Measurements from ENCODE around the gene B3GNT8. TPM values are rescaled to one million over a fixed set of nuclear protein-coding genes. Genes with fewer than 3 reads are reported as not detected.

The B3GNT8 gene
- total and polyA plus RNA-seq, 5 donors = 2.0 to 3.6 (median 3.4) TPM

DNA sequence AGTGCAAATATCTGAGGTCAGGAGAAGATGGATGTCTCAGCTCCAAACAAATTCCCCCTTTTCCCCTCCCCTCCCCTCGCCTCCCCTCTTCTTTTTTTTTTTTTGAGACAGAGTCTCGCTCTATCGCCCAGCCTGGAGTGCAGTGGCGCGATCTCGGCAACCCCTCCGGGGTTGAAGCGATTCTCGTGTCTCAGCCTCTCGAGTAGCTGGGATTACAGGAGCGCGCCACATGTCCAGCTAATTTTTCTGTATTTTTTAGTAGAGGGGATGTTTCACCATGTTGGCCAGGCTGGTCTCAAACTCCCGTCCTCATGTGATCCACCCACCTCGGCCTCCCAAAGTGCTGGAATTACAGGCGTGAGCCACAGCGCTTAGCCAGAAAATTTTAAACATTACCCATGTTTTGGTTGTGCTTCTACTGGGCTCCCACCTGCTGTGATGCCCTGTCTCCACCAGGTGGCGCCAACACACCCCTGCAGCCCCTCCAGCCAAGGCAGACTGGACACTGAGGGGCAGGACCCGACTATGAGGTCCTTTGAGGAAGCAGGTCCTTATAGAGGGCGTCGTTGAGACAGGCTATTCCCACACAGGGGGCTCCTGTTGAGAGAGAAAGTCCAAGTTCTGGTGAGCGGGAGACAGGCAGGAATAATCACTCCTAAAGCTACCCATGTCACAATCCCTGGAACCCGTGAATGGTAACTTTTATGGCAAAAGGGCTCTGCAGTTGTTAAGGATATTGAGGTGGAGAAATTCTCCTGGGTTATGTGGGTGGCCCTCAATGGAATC is 22.1 kb upstream of the B3GNT8 start:
- H3K27me3 ChIP-seq (ENCODE audit: control insufficient read depth, insufficient read depth) = no peaks in the 10 kb centered on the region
- ATAC-seq (peak; percentile 92), DNase-seq (peak; percentile 77 to 89 (median 88))
- H3K4me3 ChIP-seq (ENCODE audit: low read length) = peak overlapping the region; percentile 24
- H3K9me3 ChIP-seq (ENCODE audit: control insufficient read depth, low read length) = no peaks in the 10 kb centered on the region
- H3K4me1 ChIP-seq (ENCODE audit: control insufficient read depth, insufficient read depth, low read length) = no peaks in the 10 kb centered on the region
- 3% methylated on average over 22 of the region's 22 CpGs for WGBS
- H3K27ac ChIP-seq (ENCODE audit: low read length) = no peak overlapping the region
- intact Hi-C loops (cut with DNase I) = loop anchor here in 1 of 4 donors (5.0 kb wide), 1 partner anchor 113 kb away; no protein-coding TSS in a partner anchor

DNA sequence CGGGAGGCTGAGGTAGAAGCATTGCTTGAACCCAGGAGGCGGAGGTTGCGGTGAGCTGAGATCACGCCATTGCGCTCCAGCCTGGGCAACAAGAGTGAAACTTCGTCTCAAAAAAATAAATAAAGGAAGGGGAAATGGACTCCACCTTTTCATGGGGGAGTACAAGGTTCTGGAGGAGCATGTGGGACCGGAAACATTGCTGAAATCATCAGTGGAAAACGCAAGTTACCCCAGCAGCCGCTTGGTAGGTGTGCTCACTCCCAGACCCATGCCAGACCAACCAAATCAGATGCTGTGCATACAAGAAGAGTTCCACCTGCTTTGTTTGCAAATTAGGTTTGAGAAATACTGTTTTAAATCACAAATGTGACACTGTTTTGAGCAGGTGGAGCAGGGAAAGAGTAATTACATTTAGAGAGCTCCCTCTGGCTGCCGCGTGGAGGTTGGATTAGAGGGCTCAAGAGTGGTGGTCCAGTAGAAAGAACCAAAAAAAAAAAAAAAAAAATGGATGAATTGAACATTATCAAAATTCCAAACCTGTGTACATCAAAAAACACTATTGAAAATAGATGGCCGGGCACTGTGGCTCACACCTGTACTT is 20.7 kb upstream of the B3GNT8 start:
- no peaks in the 10 kb centered on the region for H3K4me1 ChIP-seq (ENCODE audit: control insufficient read depth, insufficient read depth, low read length)
- WGBS = 54% methylated on average over 12 of the region's 12 CpGs
- no peaks in the 10 kb centered on the region for H3K9me3 ChIP-seq (ENCODE audit: control insufficient read depth, low read length)
- ATAC-seq (peak; percentile 20 to 74), DNase-seq (no peak)
- peak overlapping the region; percentile 17 for H3K4me3 ChIP-seq (ENCODE audit: low read length)
- H3K27me3 ChIP-seq (ENCODE audit: control insufficient read depth, insufficient read depth) = no peaks in the 10 kb centered on the region
- no peak overlapping the region for H3K27ac ChIP-seq (ENCODE audit: low read length)
- intact Hi-C loops (cut with DNase I) = loop anchor here in 1 of 4 donors (5.0 kb wide), 1 partner anchor 114 kb away; no protein-coding TSS in a partner anchor

DNA sequence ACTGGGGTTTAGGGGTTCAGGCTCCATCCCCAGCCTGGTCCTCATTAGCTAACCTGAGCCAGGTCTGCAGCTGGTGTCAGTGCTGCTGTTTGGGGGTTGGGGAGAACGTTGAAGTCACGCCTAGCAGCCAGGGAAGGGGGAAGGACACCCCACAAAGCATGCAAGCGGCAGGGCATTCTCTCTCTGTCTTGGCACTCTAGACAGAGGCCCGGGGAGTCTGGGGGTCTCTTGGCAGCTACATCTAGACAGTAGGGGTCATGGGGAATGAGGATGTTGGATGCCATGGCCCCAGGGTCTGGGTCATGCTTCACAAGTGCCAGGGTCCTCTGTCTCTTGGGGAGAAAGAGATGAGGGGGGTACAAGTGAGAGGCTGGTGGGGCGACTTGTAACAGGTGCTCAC is 18.4 kb upstream of the B3GNT8 start:
- DNase-seq (no peak), ATAC-seq (no peak)
- no peaks in the 10 kb centered on the region for H3K27me3 ChIP-seq (ENCODE audit: control insufficient read depth, insufficient read depth)
- no peak overlapping the region for H3K4me3 ChIP-seq (ENCODE audit: low read length)
- H3K9me3 ChIP-seq (ENCODE audit: control insufficient read depth, low read length) = no peaks in the 10 kb centered on the region
- H3K4me1 ChIP-seq (ENCODE audit: control insufficient read depth, insufficient read depth, low read length) = no peaks in the 10 kb centered on the region
- no peak overlapping the region for H3K27ac ChIP-seq (ENCODE audit: low read length)
- intact Hi-C loops (cut with DNase I) = loop anchor here in 1 of 4 donors (5.0 kb wide), 1 partner anchor 117 kb away; no protein-coding TSS in a partner anchor
- WGBS = 63% methylated on average over 5 of the region's 5 CpGs

DNA sequence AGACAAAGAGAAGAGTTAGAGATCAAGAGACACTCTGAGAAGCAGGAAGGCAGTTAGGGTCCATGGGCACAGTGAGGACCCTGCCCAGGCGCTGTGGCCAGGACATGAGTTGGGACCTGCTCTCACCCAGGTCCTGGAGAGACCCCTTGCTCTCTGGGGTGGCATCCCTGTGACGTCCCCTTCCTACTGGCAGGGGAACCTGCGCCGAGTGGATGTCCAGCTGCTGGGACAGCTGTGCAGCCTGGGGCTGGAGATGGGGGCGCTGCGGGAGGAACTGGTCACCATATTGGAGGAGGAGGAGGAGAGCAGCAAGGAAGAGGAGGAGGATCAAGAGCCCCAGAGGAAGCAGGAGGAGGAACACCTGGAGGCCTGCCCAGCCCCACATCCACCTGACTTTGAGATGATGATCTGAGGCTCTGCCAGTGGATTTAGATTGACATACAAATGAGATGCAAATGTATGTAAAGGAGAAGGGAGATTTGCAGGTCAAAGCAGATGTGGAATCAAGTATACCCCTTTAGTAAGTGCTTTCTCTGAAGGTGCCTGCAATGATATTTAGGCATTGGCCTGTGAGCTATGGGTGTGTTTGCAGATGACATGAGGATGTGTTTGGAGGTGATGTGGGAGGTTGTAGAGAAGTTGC is 16.8 kb upstream of the B3GNT8 start:
- intact Hi-C loops (cut with DNase I) = no loop called here
- H3K27ac ChIP-seq (ENCODE audit: low read length) = no peak overlapping the region
- H3K4me3 ChIP-seq (ENCODE audit: low read length) = no peak overlapping the region
- 55% methylated on average over 6 of the region's 6 CpGs for WGBS
- DNase-seq (no peak), ATAC-seq (no peak)
- H3K9me3 ChIP-seq (ENCODE audit: control insufficient read depth, low read length) = no peaks in the 10 kb centered on the region
- no peaks in the 10 kb centered on the region for H3K4me1 ChIP-seq (ENCODE audit: control insufficient read depth, insufficient read depth, low read length)
- no peaks in the 10 kb centered on the region for H3K27me3 ChIP-seq (ENCODE audit: control insufficient read depth, insufficient read depth)

DNA sequence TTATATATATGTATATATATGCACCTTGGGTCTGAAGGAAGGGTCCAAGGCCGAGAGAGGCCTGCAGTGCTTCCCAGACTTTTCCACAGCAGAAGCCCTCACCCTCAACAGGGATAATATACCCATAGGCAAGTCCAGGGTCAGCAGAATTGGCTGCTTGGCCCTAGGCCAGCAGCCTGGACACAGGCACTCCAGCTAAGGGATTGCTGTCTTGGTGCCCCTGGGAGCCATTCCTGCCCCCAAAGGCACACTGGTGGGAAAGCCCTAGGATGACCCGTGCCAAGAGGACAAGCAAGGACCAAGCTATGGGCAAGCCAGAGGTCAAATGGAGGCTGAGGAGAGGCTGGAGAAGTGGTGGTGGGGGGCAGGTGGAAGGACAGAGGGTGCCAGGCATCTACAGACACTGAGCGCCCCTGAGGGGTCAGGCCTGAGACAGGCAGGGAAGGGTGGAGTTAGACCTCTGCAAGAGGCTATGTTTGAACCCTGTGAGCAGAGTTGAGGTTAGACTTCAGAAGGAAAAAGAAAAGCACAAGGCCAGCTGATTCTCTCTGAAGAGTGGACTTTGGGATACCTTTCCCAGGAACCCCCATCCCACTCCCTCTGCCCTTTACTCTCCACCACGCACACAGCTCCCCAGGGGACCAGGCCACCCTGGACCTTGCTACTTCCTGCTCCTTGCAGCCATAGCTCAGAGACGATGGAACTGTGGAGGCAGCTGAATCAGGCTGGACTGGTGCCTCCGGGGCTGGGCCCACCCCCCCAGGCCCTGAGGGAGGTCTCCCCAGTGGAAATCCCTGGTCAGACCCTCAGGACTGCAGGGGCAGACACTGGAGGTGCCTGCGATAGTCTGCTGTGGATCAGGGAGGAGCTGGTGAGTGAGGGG is 15.5 kb upstream of the B3GNT8 start, which contains the start of gene ERICH4:
Gene ERICH4 (plus strand): TSS at position 684 of the 883 bp plus-strand sequence. CDS start 14 bp downstream, at position 698.
- Histone ChIP-seq H3K27me3 (ENCODE audit: control insufficient read depth, insufficient read depth) (no peaks in the 10 kb centered on the region), H3K27ac (ENCODE audit: low read length) (no peak within 1 kb of the TSS), H3K4me1 (ENCODE audit: control insufficient read depth, insufficient read depth, low read length) (no peaks in the 10 kb centered on the region), H3K9me3 (ENCODE audit: control insufficient read depth, low read length) (no peaks in the 10 kb centered on the region), H3K4me3 (ENCODE audit: low read length) (no peak within 1 kb of the TSS)
- intact Hi-C loops (cut with DNase I) = no loop called here
- WGBS = 60% methylated on average over 7 of the region's 7 CpGs
- ATAC-seq = no peak
- DNase-seq = no peak

DNA sequence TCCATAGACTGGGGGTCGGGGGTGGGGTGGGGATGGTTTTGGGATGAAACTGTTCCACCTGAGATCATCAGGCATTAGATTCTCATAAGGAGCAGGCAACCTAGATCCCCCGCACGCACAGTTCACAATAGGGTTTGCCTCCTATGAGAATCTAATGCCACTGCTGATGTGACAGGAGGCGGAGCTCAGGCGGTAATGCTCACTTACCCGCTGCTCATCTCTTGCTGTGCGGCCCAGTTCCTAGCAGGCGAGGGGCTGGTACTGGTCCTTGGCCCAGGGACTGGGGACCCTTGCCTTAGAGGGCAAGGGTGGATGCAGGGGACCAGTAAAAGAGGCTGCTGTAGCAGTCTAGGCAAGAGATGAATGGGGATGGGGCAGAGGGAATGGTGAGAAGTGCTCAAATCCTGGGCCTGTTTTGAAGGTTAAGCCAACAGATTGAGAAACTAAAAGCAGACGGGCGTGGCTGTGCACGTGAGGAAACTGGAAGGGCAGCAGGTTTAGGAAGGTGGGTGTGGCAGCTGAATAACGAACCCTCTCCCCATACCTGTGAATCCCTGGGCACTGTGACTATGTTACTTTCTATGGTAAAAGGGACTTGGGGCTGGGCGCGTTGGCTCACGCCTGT is 14.3 kb upstream of the B3GNT8 start:
- Histone ChIP-seq H3K27me3 (ENCODE audit: control insufficient read depth, insufficient read depth) (no peaks in the 10 kb centered on the region), H3K27ac (ENCODE audit: low read length) (no peak overlapping the region), H3K9me3 (ENCODE audit: control insufficient read depth, low read length) (no peaks in the 10 kb centered on the region), H3K4me3 (ENCODE audit: low read length) (no peak overlapping the region), H3K4me1 (ENCODE audit: control insufficient read depth, insufficient read depth, low read length) (no peaks in the 10 kb centered on the region)
- DNase-seq (no peak), ATAC-seq (no peak)
- intact Hi-C loops (cut with DNase I) = no loop called here
- WGBS = 84% methylated on average over 15 of the region's 15 CpGs

DNA sequence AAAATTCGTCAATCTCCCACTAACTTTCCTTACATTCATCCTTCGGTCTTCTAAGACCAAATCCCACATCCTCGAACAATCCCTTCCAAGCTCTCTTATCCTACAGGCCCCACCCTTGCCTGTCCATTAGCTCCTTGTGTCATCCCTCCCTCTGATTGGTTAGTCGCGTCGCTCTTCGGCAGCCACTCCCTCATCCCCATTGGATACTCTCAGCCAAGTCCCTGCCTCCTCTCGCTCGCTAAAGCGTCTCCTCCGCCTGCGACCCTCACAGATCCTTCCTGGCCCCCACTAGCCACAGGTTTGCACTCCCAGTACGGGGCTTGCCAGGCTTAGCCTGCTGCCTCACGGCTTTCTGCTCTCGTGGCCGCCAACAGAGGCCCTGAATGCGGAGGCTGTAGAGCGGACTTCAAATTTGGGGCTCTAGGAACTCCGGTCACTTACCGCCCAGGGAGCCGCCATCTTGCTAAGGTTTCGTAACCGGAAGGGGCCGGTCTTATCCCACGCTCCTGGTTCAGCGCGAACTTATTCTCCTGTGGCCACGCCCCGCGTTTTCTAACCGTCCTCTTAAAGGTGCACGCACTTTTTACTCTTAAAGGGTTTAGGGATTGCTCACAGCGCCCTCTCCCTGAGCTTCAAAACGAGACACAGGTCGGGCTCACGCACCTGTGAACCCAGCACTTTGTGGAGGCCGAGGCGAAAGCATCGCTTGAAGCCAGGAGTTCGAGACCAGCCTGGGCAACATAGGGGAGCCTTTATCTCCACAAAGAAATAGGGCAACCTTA is 12.5 kb upstream of the B3GNT8 start, which contains the start of gene DMAC2:
Gene DMAC2 (minus strand): TSS at position 472 of the 782 bp plus-strand sequence. CDS start 13 bp downstream, at position 459.
- intact Hi-C loops (cut with DNase I) = loop anchor here in 1 of 4 donors (10.0 kb wide), 1 partner anchor 85 kb away; the partner anchor contains the start of gene TGFB1
- peak; percentile 97 to 98 (median 98) for DNase-seq
- H3K27me3 ChIP-seq (ENCODE audit: control insufficient read depth, insufficient read depth) = no peaks in the 10 kb centered on the region
- H3K9me3 ChIP-seq (ENCODE audit: control insufficient read depth, low read length) = no peaks in the 10 kb centered on the region
- H3K4me1 ChIP-seq (ENCODE audit: control insufficient read depth, insufficient read depth, low read length) = no peaks in the 10 kb centered on the region
- peak within 1 kb of the TSS; percentile 89 for H3K4me3 ChIP-seq (ENCODE audit: low read length)
- H3K27ac ChIP-seq (ENCODE audit: low read length) = peak within 1 kb of the TSS; percentile 99
- WGBS = under 1% methylated on average over 40 of the region's 40 CpGs
- ATAC-seq = peak; percentile 98

DNA sequence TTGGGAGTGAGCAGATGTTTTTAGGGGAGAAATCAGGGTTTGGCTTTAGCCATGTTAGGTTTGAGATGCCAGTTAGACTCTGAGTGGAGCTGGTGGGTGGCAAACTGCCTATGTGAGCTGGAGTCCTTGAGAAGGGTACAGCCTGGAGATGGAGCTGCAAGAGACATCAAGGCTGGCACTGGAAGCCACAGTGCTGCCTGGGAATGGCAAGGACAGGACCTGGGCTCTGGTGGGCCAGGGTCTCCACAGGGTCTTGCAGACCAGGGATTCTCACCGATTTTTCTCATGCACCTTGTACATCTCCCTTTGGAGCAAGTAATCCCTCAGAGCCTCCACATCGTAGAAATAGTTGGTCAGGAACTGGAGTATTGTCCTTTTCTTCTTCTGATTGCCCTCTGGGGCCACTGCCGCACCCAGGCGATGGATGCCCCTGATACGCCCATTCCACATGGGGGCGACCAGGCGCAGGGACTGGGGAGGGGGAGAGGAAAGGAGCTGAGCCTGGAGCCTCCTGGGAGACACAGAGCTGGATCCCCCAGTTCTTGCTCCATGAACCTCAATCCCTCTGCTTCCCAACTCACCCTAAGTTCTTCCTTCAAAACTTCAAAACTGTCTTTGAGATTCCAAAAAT is 10.9 kb upstream of the B3GNT8 start:
- intact Hi-C loops (cut with DNase I) = loop anchor here in 1 of 4 donors (10.0 kb wide), 1 partner anchor 83 kb away; the partner anchor contains the start of gene TGFB1
- no peak for ATAC-seq
- Histone ChIP-seq H3K27ac (ENCODE audit: low read length) (no peak overlapping the region), H3K4me1 (ENCODE audit: control insufficient read depth, insufficient read depth, low read length) (no peaks in the 10 kb centered on the region), H3K27me3 (ENCODE audit: control insufficient read depth, insufficient read depth) (no peaks in the 10 kb centered on the region), H3K9me3 (ENCODE audit: control insufficient read depth, low read length) (no peaks in the 10 kb centered on the region), H3K4me3 (ENCODE audit: low read length) (no peak overlapping the region)
- WGBS = 89% methylated on average over 7 of the region's 7 CpGs
- peak in 1 of 3 donors; percentile 31 for DNase-seq

DNA sequence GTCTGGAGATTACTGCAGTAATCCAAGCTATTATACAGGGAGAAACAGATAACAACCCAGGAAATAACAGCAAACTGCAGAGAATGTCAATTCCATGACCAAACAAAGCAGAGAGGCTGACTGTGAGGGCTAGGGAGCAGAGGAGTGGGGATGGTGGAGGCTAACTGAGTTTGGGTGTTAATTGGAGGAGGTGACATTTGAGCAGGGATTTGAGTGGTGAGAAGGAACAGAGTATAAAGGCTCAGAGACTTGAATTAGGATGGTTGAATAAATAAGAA is 9.4 kb upstream of the B3GNT8 start:
- Histone ChIP-seq H3K4me1 (ENCODE audit: control insufficient read depth, insufficient read depth, low read length) (no peaks in the 10 kb centered on the region), H3K9me3 (ENCODE audit: control insufficient read depth, low read length) (no peaks in the 10 kb centered on the region), H3K27ac (ENCODE audit: low read length) (no peak overlapping the region), H3K27me3 (ENCODE audit: control insufficient read depth, insufficient read depth) (no peaks in the 10 kb centered on the region), H3K4me3 (ENCODE audit: low read length) (no peak overlapping the region)
- DNase-seq (no peak), ATAC-seq (no peak)
- intact Hi-C loops (cut with DNase I) = loop anchor here in 1 of 4 donors (10.0 kb wide), 1 partner anchor 82 kb away; the partner anchor contains the start of gene TGFB1

Data from right cardiac atrium (tissue), 5 donors.